HepG2 (cell line): Measurements from ENCODE around the gene FXYD1. TPM values are rescaled to one million over a fixed set of nuclear protein-coding genes. Genes with fewer than 3 reads are reported as not detected.
"Not testable (repeated sequence)": the region's sequence is repeated elsewhere in the genome, so short reads cannot be mapped to it uniquely, and the experiment has no call there.

Source experiments
- ATAC-seq: fragments of 200-7000 bp; cut with Tn5 transposase; 3 replicates; pipeline ENCODE4 v1.9.1; 2020; ENCODE audit warnings: mild to moderate bottlenecking, moderate library complexity
- BruUV-seq: library from RNA; stranded (reverse); fragments of 400-500 nt; replicated peaks from 2 replicates; lab custom pipeline; 2021; lab: Mats Ljungman, UMichigan
- CTCF ChIA-PET: fragments of 300-600 bp; formaldehyde crosslinking; extraction: SDS; loops from one replicate; lab custom pipeline; 2021; ENCODE audit warnings: low total read pairs, inconsistent platforms, low intra/inter-chr PET ratio; lab: Yijun Ruan, JAX
- POLR2A ChIA-PET: fragments of 350-600 bp; sonication (Branson Sonifier 250); formaldehyde crosslinking; loops from one replicate; lab custom pipeline; 2020; ENCODE audit warnings: antibody characterized with exemption, inconsistent platforms; lab: Yijun Ruan, JAX
- DNase-seq: peaks from one replicate; pipeline ENCODE4 v3.0.0-alpha.2; 2015; ENCODE audit warnings: low spot score
- FAIRE-seq: peaks from 3 replicates; lab custom pipeline; 2011; peaks lifted over from hg19 to GRCh38; lab: Jason Lieb, UNC
- H2AFZ ChIP-seq: one replicate; pipeline ENCODE4 v1.6.1; 2011; ENCODE audit warnings: low read length, inconsistent platforms
- H3K27ac ChIP-seq: fragments of 300-600 bp; 3 replicates; pipeline ENCODE4 v1.8.0; 2011; ENCODE audit warnings: mixed run types, mild to moderate bottlenecking, mixed read lengths, low read length, inconsistent platforms; ENCODE audit not compliant: insufficient read depth; ENCODE audit errors: extremely low read length
- H3K27me3 ChIP-seq, 2 experiments: fragments of 200-600 bp in 1 of 2; 2 replicates in 1 of 2; 3 replicates in 1 of 2; pipeline versions ENCODE4 v1.6.0 to v1.8.0; 2011; ENCODE audit warnings: low read length in 2 of 2, mild to moderate bottlenecking in 2 of 2, moderate library complexity in 2 of 2, inconsistent platforms in 1 of 2; ENCODE audit not compliant: insufficient read depth in 2 of 2, control insufficient read depth in 1 of 2
- H3K36me3 ChIP-seq, 2 experiments: fragments of 200-600 bp in 1 of 2; replicated peaks in 1 of 2; 2 replicates in 1 of 2; 3 replicates in 1 of 2; pipeline versions ENCODE4 v1.5.1 to v1.8.0; 2011; ENCODE audit warnings: low read length in 2 of 2, inconsistent platforms in 1 of 2; ENCODE audit not compliant: insufficient read depth in 2 of 2, control insufficient read depth in 1 of 2
- H3K4me1 ChIP-seq: 2 replicates; pipeline ENCODE4 v1.5.1; 2012; ENCODE audit warnings: low read length, inconsistent platforms; ENCODE audit not compliant: insufficient read depth
- H3K4me2 ChIP-seq: 2 replicates; pipeline ENCODE4 v1.6.0; 2011; ENCODE audit warnings: low read depth, low read length, inconsistent platforms
- H3K4me3 ChIP-seq, 3 experiments: fragments of 200-600 bp in 1 of 3; sonication (generic), shearing (Covaris generic) in 1 of 3; replicated peaks in 1 of 3; 2 replicates each; pipeline ENCODE4 v1.5.1; 2011 to 2016; ENCODE audit warnings: low read length in 3 of 3, inconsistent platforms in 2 of 3, low read depth in 2 of 3, mild to moderate bottlenecking in 2 of 3, control low read depth in 1 of 3, mixed read lengths in 1 of 3; ENCODE audit not compliant: insufficient read depth in 1 of 3
- H3K79me2 ChIP-seq: one replicate; pipeline ENCODE4 v1.6.1; 2011; ENCODE audit warnings: low read length, inconsistent platforms; ENCODE audit not compliant: insufficient read depth
- H3K9ac ChIP-seq: 2 replicates; pipeline ENCODE4 v1.6.0; 2011; ENCODE audit warnings: mild to moderate bottlenecking, low read depth, low read length, inconsistent platforms; ENCODE audit not compliant: insufficient read depth
- H3K9me3 ChIP-seq: 2 replicates; pipeline ENCODE4 v1.5.1; 2012; ENCODE audit warnings: mild to moderate bottlenecking, low read length
- H4K20me1 ChIP-seq: 2 replicates; pipeline ENCODE4 v1.6.0; 2011; ENCODE audit warnings: inconsistent platforms, mild to moderate bottlenecking, low read length, moderate library complexity; ENCODE audit not compliant: insufficient read depth
- HNRNPL ChIP-seq: fragments of 200-400 bp; formaldehyde crosslinking; IDR thresholded peaks from 2 replicates; pipeline ENCODE4 v1.6.1; 2017; ENCODE audit warnings: mild to moderate bottlenecking, low read depth, low read length
- RBAK ChIP-seq: sonication (generic); formaldehyde crosslinking; IDR thresholded peaks from 2 replicates; pipeline ENCODE4 v1.5.1; 2020; ENCODE audit warnings: mild to moderate bottlenecking, missing genetic modification reagents
- ZNF121 ChIP-seq: sonication (generic); formaldehyde crosslinking; IDR thresholded peaks from 2 replicates; pipeline ENCODE4 v1.5.0; 2020; ENCODE audit warnings: mild to moderate bottlenecking, missing genetic modification reagents
- WGBS: methylation state at CpG from one replicate; pipeline ENCODE4 v1.1.6; 2017; ENCODE audit warnings: low lambda C conversion rate; 5-methylcytosine and 5-hydroxymethylcytosine counted together
- in situ Hi-C: cut with HindIII; loops from 2 replicates; pipeline ENCODE4 v1.10.0; 2017; ENCODE audit warnings: low pct_unique_long_range_greater_than_20kb; ENCODE audit not compliant: extremely low pct_ligation_motif_present
- intact Hi-C: fragments of 100-400 bp; cut with micrococcal nuclease; formaldehyde crosslinking; loops from one replicate; pipeline ENCODE4 v1.10.0; 2022; ENCODE audit not compliant: unreplicated experiment
- polyA plus RNA-seq, 8 experiments: library from polyadenylated mRNA; depleted of rRNA in 3 of 8; stranded (reverse) in 7 of 8; unstranded in 1 of 8; fragments of >200 nt; fragmentation: Illumina TruSeq in 4 of 8; extraction: Trizol in 4 of 8; gene quantifications; 2 replicates each; pipeline versions ENCODE4 v1.2.1 to v1.2.3, GENCODE V29; 2011 to 2016; ENCODE audit warnings: low read depth in 4 of 8, missing spikeins in 1 of 8, mixed read lengths in 1 of 8; ENCODE audit not compliant: insufficient read depth in 1 of 8
- total RNA-seq, 5 experiments: library from RNA; depleted of rRNA; stranded (reverse); fragments of >200 nt; fragmentation: Illumina TruSeq; extraction: Trizol; gene quantifications; 2 replicates each; pipeline ENCODE4 v1.2.3, GENCODE V29; 2016; ENCODE audit warnings: low read depth in 1 of 5

Gene FXYD1
- total and polyA plus RNA-seq, 2 of the 13 experiments (the other 11 are each of a cell fraction or from before 2014, with no cell fraction given): 31.2 TPM; not detected in 1

GRCh38 chr19:35103614-35104013, 35.0 kb upstream of the FXYD1 start:
- WGBS: 33% methylated on average over 9 of the region's 10 CpGs
- CTCF ChIA-PET: not testable (repeated sequence)

GRCh38 chr19:35104361-35104760, 34.3 kb upstream of the FXYD1 start:
- ChIA-PET POLR2A (no interaction called here), CTCF (no interaction called here)
- TF ChIP-seq RBAK (CRISPR knock-in tag) (no peak), HNRNPL (0 out of 2 replicates have a peak, but pooled peaks have one; percentile 43)
- Histone ChIP-seq H3K9me3 (no peaks in the 10 kb centered on the region), H3K9ac (no peak overlapping the region), H3K4me1 (peaks cover 53% of the 10 kb centered on the region), H3K79me2 (no peaks in the 10 kb centered on the region), H3K36me3 (no peaks in the 10 kb centered on the region), H3K4me3 (no peak overlapping the region), H2AFZ (no peak overlapping the region), H4K20me1 (no peaks in the 10 kb centered on the region), H3K4me2 (no peak overlapping the region), H3K27ac (no peak overlapping the region), H3K27me3 (peaks cover 0 to 4% of the 10 kb centered on the region in 2 experiments; a peak in 1 of 5 replicates)
- FAIRE-seq (no peak), DNase-seq (no peak), ATAC-seq (no peak)
- in situ Hi-C loops: no loop called here
- no TSS peak for BruUV-seq
- WGBS: 43% methylated on average over 4 of the region's 11 CpGs
- intact Hi-C loops: no loop called here

More at GRCh38 chr19:35103614-35104013, 35.0 kb upstream of the FXYD1 start:
- H3K4me3 ChIP-seq, H3K9ac ChIP-seq, BruUV-seq, POLR2A ChIA-PET, H3K79me2 ChIP-seq, ATAC-seq, in situ Hi-C loops, H3K36me3 ChIP-seq, H3K27ac ChIP-seq, H3K9me3 ChIP-seq, H4K20me1 ChIP-seq, H3K27me3 ChIP-seq, H2AFZ ChIP-seq, DNase-seq, intact Hi-C loops, FAIRE-seq, H3K4me2 ChIP-seq: not testable (repeated sequence)
- H3K4me1 ChIP-seq: peaks cover 57% of the 10 kb centered on the region
- TF ChIP-seq ZNF121 (CRISPR knock-in tag): peak; percentile 45; the same call in 1 of the 2 replicates
